HG02623 (cell line): Measurements from ENCODE around the gene STARD10.

Source experiments
- ATAC-seq: cut with Tn5 transposase; IDR thresholded peaks from one replicate; pipeline ENCODE4 v1.9.1; 2021; ENCODE audit warnings: moderate library complexity; ENCODE audit not compliant: unreplicated experiment

The STARD10 gene

DNA sequence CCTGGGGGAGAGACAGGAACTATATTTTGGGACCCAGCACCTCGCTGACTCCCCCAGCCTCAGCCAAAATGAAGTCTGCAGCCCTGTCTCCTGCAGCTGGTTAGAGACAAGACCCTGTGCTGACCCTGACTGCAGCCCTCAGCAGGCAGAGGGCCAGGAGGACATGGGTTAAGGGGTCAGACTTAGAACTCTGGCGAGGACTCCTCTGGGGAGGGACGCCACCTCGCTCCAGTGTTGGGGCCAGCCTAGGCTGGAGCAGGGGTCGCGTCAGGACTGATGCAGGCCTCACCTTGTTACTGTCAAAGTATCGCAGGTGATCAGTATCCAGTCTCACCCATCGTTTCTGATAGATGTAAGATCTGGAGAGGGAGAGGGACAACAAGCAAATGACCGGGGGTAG lies 82.7 kb downstream of the STARD10 start:
- ATAC-seq: no peak

DNA sequence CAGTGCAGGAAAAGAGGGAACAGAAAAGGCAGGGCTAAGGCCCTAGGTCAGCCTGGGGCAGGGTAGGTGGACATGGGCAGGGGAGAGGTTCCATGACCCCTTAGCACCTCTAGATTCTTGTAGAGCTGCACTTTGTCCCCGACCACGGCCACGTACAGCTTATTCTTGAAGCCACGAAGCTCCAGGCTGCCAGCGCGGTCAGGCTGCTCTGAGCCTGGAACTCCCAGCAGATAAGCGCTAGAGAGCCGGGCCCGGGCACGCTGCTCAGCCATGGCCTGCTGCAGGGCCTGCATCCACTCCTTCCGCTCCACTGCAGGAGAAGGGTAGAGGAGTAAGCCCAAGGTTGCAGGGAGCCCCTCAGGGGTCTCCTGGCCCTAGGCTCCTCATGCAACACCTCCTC lies 83.6 kb downstream of the STARD10 start:
- ATAC-seq: no peak

DNA sequence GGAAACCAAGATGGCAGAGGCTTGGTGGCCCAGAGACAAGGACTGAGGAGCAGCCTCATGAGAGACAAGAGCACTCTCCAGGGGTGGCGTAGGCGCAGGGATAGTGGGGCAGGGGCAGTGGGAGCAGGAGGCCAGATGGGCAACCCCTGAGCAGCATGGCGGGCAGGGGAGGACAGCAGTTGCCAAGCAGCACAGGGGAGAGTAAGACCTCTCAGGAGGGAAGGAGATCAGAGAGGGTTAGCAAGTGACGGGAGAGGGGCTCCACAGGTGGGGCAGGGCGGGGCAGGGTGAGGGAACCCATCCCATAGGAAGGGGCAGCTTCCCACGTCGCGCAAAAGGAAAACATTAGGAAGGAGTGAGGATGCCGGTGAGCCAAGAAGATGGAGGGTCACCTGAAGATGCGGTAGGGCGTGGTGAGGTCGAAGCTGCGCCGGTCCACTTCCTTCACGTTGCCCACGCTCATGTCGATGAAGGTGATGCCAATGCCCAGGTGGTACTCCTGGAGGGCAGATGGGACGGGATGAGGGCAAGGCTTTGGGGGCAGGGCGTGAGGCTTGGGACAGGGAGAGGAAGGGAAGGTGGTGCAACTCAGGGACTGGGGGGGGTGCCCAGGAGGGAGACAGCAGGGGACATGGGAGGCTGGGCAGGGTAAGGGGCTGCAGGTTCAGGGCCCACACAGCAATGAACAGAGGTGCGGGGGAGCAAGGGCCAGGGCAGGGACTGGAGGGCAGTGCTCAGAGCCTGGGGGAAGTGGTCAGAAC lies 84.2 kb downstream of the STARD10 start:
- no peak for ATAC-seq

DNA sequence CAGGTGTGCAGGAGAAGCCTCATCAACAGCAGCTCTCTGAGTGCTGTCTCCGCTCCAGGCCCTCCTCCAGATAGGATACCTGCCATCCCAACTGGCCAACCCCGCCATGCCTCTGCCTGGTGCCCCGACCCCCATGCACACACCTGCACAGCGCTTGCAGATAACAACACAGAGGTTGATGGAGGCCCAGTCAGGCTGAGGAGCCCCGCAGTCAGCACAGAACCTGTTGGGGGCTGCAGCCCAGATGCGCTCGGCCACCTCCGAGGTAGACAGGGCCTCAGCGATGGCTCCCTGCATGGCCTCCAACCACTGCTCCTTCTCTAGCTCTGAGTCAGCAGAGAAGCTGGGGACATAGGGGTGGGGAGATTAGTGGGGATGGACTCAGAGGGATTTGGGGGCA lies 86.8 kb downstream of the STARD10 start:
- ATAC-seq: no peak

DNA sequence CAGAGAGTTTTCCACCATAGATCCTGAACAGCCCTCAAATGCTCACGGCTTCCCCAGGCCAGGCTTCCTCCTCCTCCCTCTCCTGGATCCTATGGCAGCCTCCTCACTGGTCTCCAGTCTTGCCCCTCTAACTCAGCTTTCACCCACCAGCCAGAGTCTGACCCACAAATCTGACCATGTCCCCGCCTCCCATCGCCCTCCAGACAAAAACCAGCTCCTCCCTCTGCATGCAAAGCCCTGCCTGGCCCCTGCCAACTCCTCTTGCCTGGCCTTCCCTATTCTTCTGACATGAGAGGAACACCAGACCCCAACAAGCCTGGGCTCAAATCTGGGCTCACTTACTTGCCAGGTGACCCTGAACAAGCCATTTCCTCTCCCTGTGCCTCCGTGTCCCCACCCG lies 87.3 kb downstream of the STARD10 start:
- no peak for ATAC-seq

DNA sequence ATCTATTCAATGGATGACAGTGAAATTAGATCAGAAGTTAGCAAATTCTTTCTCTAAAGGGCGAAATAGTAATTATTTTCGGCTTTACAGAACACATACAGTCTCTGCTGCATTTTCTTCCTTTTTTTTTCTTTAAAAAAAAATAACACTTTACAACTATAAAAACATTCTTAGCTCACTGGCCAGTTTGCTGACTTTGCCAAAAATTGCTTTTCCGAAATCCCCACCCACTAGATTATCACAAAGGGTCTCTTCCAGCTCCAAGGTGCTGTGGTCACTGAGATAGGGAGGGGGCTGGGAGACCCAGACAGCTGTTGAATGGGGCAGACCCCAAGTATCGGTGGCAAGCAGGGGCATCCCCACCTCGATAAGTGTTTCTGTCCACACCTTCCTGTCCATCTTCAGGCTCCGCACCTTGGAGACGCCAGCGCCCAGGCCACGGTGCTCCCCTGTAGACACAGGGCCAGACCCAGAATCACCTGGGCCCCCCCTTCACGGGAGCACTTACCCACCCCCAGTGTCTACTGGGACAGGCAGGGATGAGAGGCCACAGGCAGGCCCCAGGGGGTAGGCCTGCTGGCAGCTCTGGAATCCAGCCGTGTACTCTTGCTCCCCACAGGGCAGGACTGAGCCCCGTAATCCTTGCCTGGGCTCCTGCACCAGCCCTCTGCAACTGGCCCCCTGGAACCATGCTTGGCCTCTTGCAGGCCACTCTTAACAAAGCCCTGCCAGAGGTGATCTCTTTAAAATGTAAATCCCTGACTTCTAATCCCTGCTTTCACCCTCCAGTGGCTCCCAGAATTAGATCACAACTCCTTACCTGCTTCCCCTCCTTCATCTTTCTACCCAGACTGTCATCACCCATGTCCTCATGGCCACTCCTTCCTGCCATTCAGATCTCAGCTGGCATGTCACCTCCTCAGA lies 88.1 kb downstream of the STARD10 start:
- no peak for ATAC-seq

DNA sequence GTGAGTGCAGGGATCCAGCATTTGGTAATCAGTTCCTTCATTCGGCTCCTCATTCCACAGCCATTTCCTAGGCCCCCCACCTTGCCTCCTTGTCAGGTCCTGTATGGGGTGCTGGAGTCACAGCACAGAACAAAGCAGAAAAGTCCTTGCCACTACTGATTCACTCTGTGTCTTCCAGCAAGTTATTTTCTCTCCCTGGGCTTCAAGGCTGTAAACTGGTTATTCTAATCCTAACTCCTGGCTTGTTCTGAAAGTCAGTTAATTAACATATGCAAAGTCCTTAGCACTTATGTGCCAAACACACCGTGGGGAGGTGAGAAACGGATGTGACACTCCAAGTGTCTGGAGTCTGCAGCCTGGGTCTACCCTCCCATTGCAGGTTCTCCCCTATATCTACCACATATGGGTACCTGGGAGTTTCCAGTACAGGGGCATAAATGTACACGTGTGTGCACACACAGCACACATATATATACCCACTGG lies 89.0 kb downstream of the STARD10 start:
- no peak for ATAC-seq
